OCI-LY1 (cell line): Measurements from ENCODE around the gene MYCBP2.
A peak's percentile ranks its signal among the peaks of the same experiment; 100 is the strongest.

Experiments
- EZH2 ChIP-seq: fragments of 200-600 bp; sonication (generic), shearing (Covaris generic); IDR thresholded peaks from 2 replicates; pipeline ENCODE4 v1.8.0; 2017; ENCODE audit warnings: borderline replicate concordance, mixed run types, mild to moderate bottlenecking, antibody characterized with exemption, low read length, moderate library complexity, mixed read lengths
- TF ChIP-seq, protein P1 (sequence below): fragments of 200-600 bp; sonication (generic), shearing (Covaris generic); IDR thresholded peaks from 2 replicates; pipeline ENCODE4 v1.5.1; 2017; ENCODE audit warnings: mild to moderate bottlenecking, antibody characterized with exemption, low read length, moderate library complexity, mixed read lengths

DNA sequence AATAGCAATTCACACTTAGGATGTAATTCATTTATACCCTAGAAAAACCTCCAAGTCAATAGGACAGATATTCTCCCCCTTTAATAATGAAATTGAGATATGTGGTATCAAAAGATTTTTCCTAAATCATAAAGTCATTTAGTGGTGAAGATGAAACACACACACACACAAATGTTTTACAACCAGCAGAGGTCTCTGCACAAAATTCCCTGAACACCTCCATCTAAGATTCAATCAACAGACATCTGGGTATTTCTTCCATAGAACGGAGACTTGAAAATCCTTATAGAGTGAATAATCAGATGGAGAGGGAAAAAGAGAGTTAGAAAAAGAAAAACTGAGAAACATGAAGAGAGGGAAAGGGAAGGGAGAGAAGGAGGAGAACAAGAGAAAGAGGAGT is 52.8 kb downstream of the MYCBP2 start:
- TF ChIP-seq, protein P1, sequence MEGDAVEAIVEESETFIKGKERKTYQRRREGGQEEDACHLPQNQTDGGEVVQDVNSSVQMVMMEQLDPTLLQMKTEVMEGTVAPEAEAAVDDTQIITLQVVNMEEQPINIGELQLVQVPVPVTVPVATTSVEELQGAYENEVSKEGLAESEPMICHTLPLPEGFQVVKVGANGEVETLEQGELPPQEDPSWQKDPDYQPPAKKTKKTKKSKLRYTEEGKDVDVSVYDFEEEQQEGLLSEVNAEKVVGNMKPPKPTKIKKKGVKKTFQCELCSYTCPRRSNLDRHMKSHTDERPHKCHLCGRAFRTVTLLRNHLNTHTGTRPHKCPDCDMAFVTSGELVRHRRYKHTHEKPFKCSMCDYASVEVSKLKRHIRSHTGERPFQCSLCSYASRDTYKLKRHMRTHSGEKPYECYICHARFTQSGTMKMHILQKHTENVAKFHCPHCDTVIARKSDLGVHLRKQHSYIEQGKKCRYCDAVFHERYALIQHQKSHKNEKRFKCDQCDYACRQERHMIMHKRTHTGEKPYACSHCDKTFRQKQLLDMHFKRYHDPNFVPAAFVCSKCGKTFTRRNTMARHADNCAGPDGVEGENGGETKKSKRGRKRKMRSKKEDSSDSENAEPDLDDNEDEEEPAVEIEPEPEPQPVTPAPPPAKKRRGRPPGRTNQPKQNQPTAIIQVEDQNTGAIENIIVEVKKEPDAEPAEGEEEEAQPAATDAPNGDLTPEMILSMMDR = peak; percentile 34; the same call in 1 of the 2 replicates
- no peak for TF ChIP-seq EZH2
